HCT116 (cell line): Measurements from ENCODE around the gene FOXO6. TPM values are rescaled to one million over a fixed set of nuclear protein-coding genes. Genes with fewer than 3 reads are reported as not detected.

Experiments used
- ATAC-seq: fragments of 200-7000 bp; cut with Tn5 transposase; 2 replicates; pipeline ENCODE4 v1.9.1; 2020; ENCODE audit warnings: mild to moderate bottlenecking, moderate library complexity
- BruUV-seq: library from RNA; stranded (reverse); fragments of 400-500 nt; replicated peaks from 2 replicates; lab custom pipeline; 2021; lab: Mats Ljungman, UMichigan
- CTCF ChIA-PET: fragments of 300-600 bp; sonication (Branson Sonifier 250); formaldehyde crosslinking; loops from one replicate; lab custom pipeline; 2021; ENCODE audit warnings: antibody characterized with exemption; lab: Charles Lee
- POLR2A ChIA-PET: fragments of 300-600, 350-600 bp; sonication (Branson Sonifier 250); formaldehyde crosslinking; loops from one replicate; lab custom pipeline; 2021; ENCODE audit warnings: antibody characterized with exemption; lab: Charles Lee
- RAD21 ChIA-PET, 2 experiments: fragments of 300-600 bp; sonication (Branson Sonifier 250); formaldehyde crosslinking; loops; one replicate each; lab custom pipeline; 2023; ENCODE audit warnings: low total read pairs in 2 of 2; ENCODE audit not compliant: uncharacterized antibody in 2 of 2, unreplicated experiment in 2 of 2, low non-redundant PET in 1 of 2; lab: Charles Lee
- DNase-seq: peaks from one replicate; pipeline ENCODE4 v3.0.0-alpha.2; 2010; ENCODE audit warnings: low read depth, low spot score
- H2AFZ ChIP-seq: fragments of 200-600 bp; shearing (Covaris generic), sonication (generic); 2 replicates; pipeline ENCODE4 v1.6.1; 2017; ENCODE audit warnings: low read depth, mixed run types, mixed read lengths, antibody characterized with exemption, low read length; ENCODE audit not compliant: poor library complexity, severe bottlenecking
- H3K27ac ChIP-seq: 2 replicates; pipeline ENCODE4 v1.5.1; 2012; ENCODE audit warnings: low read depth, low read length
- H3K27me3 ChIP-seq: fragments of 200-600 bp; sonication (generic); 2 replicates; pipeline ENCODE4 v1.6.1; 2016; ENCODE audit warnings: mixed run types, low read length, mixed read lengths; ENCODE audit not compliant: insufficient read depth
- H3K36me3 ChIP-seq, 2 experiments: fragments of 200-500 bp in 1 of 2; fragments of 200-600 bp in 1 of 2; sonication (Bioruptor generic) in 1 of 2; sonication (generic) in 1 of 2; 2 replicates each; pipeline versions ENCODE4 v1.5.1 to v1.6.1; 2014 to 2016; ENCODE audit warnings: low read length in 2 of 2, inconsistent platforms in 1 of 2, mixed read lengths in 1 of 2, mixed run types in 1 of 2; ENCODE audit not compliant: insufficient read depth in 2 of 2, control insufficient read depth in 1 of 2
- H3K4me1 ChIP-seq, 2 experiments: fragments of 200-600 bp in 1 of 2; sonication (generic) in 1 of 2; 2 replicates each; pipeline versions ENCODE4 v1.5.1 to v1.6.1; 2012 to 2017; ENCODE audit warnings: low read length in 2 of 2, inconsistent platforms in 1 of 2, mild to moderate bottlenecking in 1 of 2, mixed read lengths in 1 of 2, mixed run types in 1 of 2, moderate library complexity in 1 of 2; ENCODE audit not compliant: insufficient read depth in 2 of 2, control insufficient read depth in 1 of 2
- H3K4me2 ChIP-seq: fragments of 200-600 bp; sonication (generic); 2 replicates; pipeline ENCODE4 v1.6.1; 2017; ENCODE audit warnings: mixed run types, low read length, mixed read lengths
- H3K4me3 ChIP-seq, 2 experiments: fragments of 200-600 bp in 1 of 2; sonication (generic) in 1 of 2; replicated peaks in 1 of 2; 2 replicates each; pipeline ENCODE4 v1.5.1; 2011 to 2016; ENCODE audit warnings: low read length in 2 of 2, control low read depth in 1 of 2, low read depth in 1 of 2, mild to moderate bottlenecking in 1 of 2, mixed read lengths in 1 of 2, mixed run types in 1 of 2
- H3K79me2 ChIP-seq: fragments of 200-600 bp; sonication (generic); 2 replicates; pipeline ENCODE4 v1.6.1; 2017; ENCODE audit warnings: mild to moderate bottlenecking, mixed run types, low read length, moderate library complexity, mixed read lengths; ENCODE audit not compliant: insufficient read depth
- H3K9ac ChIP-seq: fragments of 200-600 bp; sonication (generic); 2 replicates; pipeline ENCODE4 v1.6.1; 2016; ENCODE audit warnings: low read length, mixed read lengths
- H3K9me2 ChIP-seq: fragments of 200-600 bp; sonication (generic), shearing (Covaris generic); 2 replicates; pipeline ENCODE4 v1.6.1; 2017; ENCODE audit warnings: mixed run types, mild to moderate bottlenecking, moderate library complexity; ENCODE audit not compliant: insufficient read depth
- H3K9me3 ChIP-seq, 2 experiments: fragments of 200-500 bp in 1 of 2; fragments of 200-600 bp in 1 of 2; sonication (Bioruptor generic) in 1 of 2; sonication (generic) in 1 of 2; 2 replicates each; pipeline ENCODE4 v1.6.1; 2014 to 2017; ENCODE audit warnings: low read length in 2 of 2, mixed read lengths in 2 of 2, inconsistent platforms in 1 of 2, low read depth in 1 of 2, mild to moderate bottlenecking in 1 of 2, mixed run types in 1 of 2, moderate library complexity in 1 of 2; ENCODE audit not compliant: control insufficient read depth in 1 of 2, insufficient read depth in 1 of 2
- H4K20me1 ChIP-seq: fragments of 200-600 bp; sonication (generic), shearing (Covaris generic); 2 replicates; pipeline ENCODE4 v1.6.1; 2017; ENCODE audit warnings: mixed run types, mild to moderate bottlenecking, moderate library complexity; ENCODE audit not compliant: insufficient read depth
- ATF3 ChIP-seq: IDR thresholded peaks from 2 replicates; pipeline ENCODE4 v1.6.1; 2012
- CEBPB ChIP-seq: IDR thresholded peaks from 2 replicates; pipeline ENCODE4 v1.6.1; 2012; ENCODE audit warnings: low read depth
- CTCF ChIP-seq, 3 experiments: fragments of 200-600 bp in 1 of 3; sonication (generic) in 1 of 3; IDR thresholded peaks in 2 of 3; conservative IDR thresholded peaks in 1 of 3; 2 replicates each; pipeline ENCODE4 v1.5.1; 2012 to 2017; ENCODE audit warnings: low read depth in 2 of 3, low read length in 2 of 3, antibody characterized with exemption in 1 of 3, borderline replicate concordance in 1 of 3, control low read depth in 1 of 3, mild to moderate bottlenecking in 1 of 3, mixed read lengths in 1 of 3, mixed run types in 1 of 3, moderate library complexity in 1 of 3; ENCODE audit not compliant: insufficient read depth in 1 of 3
- ELF1 ChIP-seq: IDR thresholded peaks from 2 replicates; pipeline ENCODE4 v1.6.1; 2012; ENCODE audit warnings: low read depth, borderline replicate concordance
- POLR2A ChIP-seq: IDR thresholded peaks from 2 replicates; pipeline ENCODE4 v1.7.0; 2011; ENCODE audit warnings: borderline replicate concordance; ENCODE audit not compliant: insufficient read depth, insufficient read length; ENCODE audit errors: extremely low read depth
- POLR2AphosphoS5 ChIP-seq: IDR thresholded peaks from 2 replicates; pipeline ENCODE4 v1.6.1; 2011; ENCODE audit warnings: mild to moderate bottlenecking, low read depth, low read length, moderate library complexity
- RAD21 ChIP-seq: IDR thresholded peaks from 2 replicates; pipeline ENCODE4 v1.6.1; 2012; ENCODE audit warnings: low read depth, mild to moderate bottlenecking
- SRF ChIP-seq: IDR thresholded peaks from 2 replicates; pipeline ENCODE4 v1.6.1; 2012; ENCODE audit warnings: low read depth
- YY1 ChIP-seq: IDR thresholded peaks from 2 replicates; pipeline ENCODE4 v1.6.1; 2011; ENCODE audit warnings: low read length, low read depth, moderate library complexity, mild to moderate bottlenecking; ENCODE audit not compliant: insufficient replicate concordance; ENCODE audit errors: extremely low read depth
- ZBTB33 ChIP-seq: IDR thresholded peaks from 2 replicates; pipeline ENCODE4 v1.6.1; 2011; ENCODE audit warnings: mild to moderate bottlenecking, low read length, moderate library complexity; ENCODE audit not compliant: insufficient replicate concordance; ENCODE audit errors: extremely low read depth
- ZNF274 ChIP-seq: fragments of 200-500 bp; sonication (Bioruptor generic); IDR thresholded peaks from 2 replicates; pipeline ENCODE4 v1.6.1; 2014; ENCODE audit warnings: mild to moderate bottlenecking, low read depth, low read length, inconsistent platforms
- intact Hi-C: fragments of 100-400 bp; cut with micrococcal nuclease; formaldehyde crosslinking; loops from 2 replicates; pipeline ENCODE4 v1.10.0; 2022
- total RNA-seq: library from RNA; stranded (reverse); gene quantifications from one replicate; pipeline ENCODE4 v1.2.1, GENCODE V29; 2021; ENCODE audit not compliant: unreplicated experiment

FOXO6 gene
- total RNA-seq, 1 experiment from 2014 or later: 7.0 TPM

GRCh38 chr1:41325801-41326200 lies 35.4 kb upstream of the FOXO6 start:
- ATAC-seq (no peak), DNase-seq (no peak)

More at GRCh38 chr1:41325801-41326200, 35.4 kb upstream of the FOXO6 start:
- Histone ChIP-seq H3K9ac (no peak overlapping the region), H3K9me2 (no peaks in the 10 kb centered on the region), H3K9me3 (no peaks in the 10 kb centered on the region), H3K79me2 (no peaks in the 10 kb centered on the region), H3K4me1 (0 out of 4 replicates have a peak, but pooled peaks cover 0 to 5% of the 10 kb centered on the region in 2 experiments), H3K4me3 (no peak overlapping the region), H3K4me2 (no peak overlapping the region), H3K36me3 (no peaks in the 10 kb centered on the region), H2AFZ (no peak overlapping the region), H3K27me3 (no peaks in the 10 kb centered on the region), H3K27ac (no peak overlapping the region), H4K20me1 (no peaks in the 10 kb centered on the region)
- TF ChIP-seq SRF (no peak), POLR2A (no peak), ATF3 (no peak), ZBTB33 (no peak), ELF1 (no peak), ZNF274 (no peak), CTCF (IDR thresholded peaks at IDR 0.05 in 2 of 3, conservative IDR thresholded peaks at IDR 0.05 in 1 of 3; ENCODE audit: borderline replicate concordance in 1 of 3, insufficient read depth in 1 of 3, low read depth in 2 of 3, low read length in 2 of 3) (no peak), POLR2AphosphoS5 (no peak), RAD21 (no peak), YY1 (no peak), CEBPB (no peak)
- CTCF ChIA-PET: no interaction called here
- POLR2A ChIA-PET: no interaction called here
- RAD21 ChIA-PET: no interaction called here
- BruUV-seq: no TSS peak
- intact Hi-C loops: no loop called here
